Globus pallidus (tissue), 1 donor: Measurements from ENCODE around the gene FAM162A.
"Not testable (repeated sequence)": the region's sequence is repeated elsewhere in the genome, so short reads cannot be mapped to it uniquely, and the experiment has no call there.

Source experiments
- DNase-seq: peaks from one replicate; pipeline ENCODE4 v3.0.0-alpha.2; 2015; ENCODE audit warnings: low spot score

FAM162A gene

DNA sequence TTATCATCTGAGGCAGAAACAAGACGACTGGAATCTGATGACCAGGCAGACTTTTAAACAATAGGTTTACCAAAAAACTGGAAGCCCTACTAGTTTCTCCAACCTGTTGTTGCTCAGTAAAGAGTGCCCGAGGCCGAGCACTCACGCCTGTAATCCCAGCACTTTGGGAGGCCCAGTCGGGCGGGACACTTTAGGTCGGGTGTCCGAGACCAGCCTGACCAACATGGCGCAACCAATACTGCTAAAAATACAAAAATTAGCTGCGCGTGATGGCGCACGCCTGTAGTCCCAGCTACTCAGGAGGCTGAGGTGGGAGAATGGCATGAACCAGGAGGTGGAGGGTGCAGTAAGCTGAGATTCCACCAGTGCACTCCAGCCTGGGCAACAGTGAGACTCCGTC lies 33.0 kb downstream of the FAM162A start:
- DNase-seq, result no peak

DNA sequence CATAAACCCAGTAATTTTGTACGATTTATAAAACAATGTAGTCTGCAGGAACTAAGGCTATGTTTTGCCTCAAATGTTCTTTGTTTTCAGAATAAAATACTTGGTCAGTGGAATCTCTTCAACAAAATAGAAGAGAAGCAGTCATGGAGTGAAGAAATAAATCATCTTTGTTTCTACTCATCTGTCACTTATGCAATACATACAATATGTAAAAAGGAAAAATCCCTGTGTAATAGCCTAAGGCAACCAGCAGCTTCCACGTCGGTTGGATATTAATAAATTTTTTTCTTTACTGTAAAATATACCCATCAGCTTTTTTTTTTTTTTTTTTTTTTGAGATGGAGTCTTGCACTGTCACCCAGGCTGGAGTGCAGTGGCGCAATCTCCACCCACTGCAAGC lies 37.1 kb downstream of the FAM162A start:
- no peak for DNase-seq

DNA sequence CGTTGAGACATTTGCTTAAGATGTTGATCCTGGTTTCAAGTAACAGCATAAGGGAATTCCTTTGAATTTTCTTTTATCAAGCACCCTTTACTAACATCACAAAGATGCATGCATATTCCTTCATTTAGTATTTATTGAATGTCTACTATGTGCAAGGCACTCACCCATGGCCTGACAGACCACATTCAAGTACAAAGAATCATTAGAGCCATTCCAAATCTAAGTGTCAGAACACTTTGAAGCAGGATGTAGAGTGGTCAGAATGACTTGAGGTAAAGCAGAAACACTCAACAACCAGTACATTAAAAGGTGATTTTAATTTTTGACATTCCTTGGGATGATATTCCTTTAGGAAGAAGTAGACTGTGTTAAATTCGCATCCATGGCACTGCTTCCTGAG lies 37.9 kb downstream of the FAM162A start:
- no peak for DNase-seq

DNA sequence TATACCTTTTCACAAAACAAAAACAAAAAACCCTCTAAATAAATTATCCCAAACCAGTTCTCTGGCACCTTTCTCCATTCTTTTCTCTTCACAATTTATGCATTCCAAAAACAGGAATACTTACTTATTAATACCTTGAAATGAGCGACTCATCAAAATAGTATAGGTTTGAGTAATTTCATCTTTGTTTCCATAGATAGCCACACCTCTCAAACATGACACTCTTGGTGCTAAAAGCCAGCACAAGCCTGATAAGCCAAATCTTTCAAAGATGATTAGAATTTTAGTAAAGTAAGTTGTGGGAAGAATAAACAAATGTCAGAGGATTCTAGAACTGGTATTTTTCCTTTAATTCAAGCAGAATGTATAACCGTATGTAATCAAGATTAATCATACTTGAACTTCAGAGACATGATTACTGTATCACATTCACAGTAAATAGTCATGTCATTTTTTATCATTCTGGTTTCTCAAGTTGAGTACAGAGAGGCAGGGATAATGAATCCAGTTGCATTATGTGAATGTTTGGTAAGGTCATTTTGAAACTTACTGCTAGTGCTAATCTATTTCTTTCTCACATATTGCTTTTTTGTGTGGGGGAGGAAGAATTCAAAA lies 44.0 kb downstream of the FAM162A start:
- no peak for DNase-seq

DNA sequence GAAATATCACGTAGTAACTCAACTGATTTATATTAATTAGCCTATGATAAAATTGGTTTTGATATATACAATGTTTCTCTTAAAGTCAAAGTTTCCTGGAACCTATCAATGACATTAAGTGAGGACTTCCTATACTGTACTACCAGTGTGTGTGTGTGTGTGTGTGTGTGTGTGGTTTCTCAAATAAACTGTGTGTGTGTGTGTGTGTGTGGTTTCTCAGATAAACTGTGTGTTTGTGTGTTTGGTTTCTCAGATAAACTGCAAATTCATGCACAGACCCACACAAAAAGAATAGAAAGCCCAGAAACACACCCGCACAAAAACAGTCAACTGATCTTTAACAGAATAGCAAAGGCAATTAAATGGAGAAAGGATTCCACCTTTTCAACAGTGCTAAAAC lies 46.4 kb downstream of the FAM162A start:
- DNase-seq, result no peak

DNA sequence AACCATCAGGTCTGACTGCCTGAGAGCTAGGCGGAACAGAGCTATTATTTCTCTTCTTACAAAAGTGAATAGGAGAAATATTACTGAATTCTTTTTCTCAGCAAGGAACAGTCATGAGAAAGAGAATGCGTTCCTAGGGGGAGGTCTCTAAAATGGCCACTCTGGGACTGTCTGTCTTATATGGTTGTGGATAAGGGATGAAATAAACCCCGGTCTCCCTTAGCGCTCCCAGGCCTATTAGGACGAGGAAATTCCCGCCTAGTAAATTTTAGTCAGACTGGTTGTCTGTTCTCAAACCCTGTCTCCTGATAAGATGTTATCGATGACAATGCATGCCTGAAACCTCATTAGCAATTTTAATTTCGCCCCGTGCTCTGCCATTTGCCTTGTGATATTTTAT lies 52.0 kb downstream of the FAM162A start:
- no peak for DNase-seq

DNA sequence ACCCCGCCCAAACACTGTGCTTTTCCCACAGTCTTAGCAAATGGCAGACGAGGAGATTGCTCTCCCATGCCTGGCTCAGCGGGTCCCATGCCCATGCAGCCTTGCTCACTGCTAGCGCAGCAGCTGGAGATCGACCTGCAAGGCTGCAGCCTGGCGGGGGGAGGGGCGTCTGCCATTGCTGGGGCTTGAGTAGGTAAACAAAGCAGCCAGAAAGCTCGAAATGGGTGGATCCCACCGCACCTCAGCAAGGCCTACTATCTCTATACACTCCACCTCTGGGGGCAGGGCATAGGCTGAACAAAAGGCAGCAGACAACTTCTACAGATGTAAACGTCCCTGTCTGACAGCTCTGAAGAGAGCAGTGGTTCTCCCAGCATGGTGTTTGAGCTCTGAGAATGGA lies 59.1 kb downstream of the FAM162A start:
- DNase-seq, result no peak

DNA sequence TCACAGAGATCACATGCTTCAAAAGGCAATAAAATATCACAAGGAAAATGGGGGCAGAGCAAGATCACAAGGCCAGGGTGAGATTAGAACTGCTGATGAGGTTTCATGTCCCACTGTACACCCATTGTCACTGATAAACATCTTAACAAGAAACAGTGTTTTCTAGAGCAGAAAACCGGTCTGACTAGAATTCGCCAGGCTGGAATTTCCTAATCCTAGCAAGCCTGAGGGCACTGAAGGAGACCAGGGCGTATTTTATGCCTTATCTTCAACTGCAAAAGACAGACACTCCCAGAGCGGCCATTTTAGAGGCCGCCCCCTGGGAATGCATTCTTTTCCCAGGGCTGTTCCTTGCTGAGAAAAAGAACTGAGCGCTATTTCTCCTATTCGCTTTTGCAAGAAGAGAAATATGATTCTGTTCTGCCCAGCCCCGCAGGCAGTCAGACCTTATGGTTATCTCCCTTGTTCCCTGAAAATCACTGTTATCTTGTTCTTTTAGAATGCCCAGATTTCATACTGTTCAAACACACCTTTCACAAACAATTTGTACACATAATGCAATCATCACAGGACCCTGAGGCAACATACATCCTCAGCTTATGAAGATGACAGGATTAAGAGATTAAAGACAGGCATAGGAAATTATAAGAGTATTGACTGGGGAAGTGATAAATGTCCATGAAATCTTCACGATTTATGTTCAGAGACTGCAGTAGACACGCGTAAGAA lies 59.9 kb downstream of the FAM162A start:
- DNase-seq, result not testable (repeated sequence)

DNA sequence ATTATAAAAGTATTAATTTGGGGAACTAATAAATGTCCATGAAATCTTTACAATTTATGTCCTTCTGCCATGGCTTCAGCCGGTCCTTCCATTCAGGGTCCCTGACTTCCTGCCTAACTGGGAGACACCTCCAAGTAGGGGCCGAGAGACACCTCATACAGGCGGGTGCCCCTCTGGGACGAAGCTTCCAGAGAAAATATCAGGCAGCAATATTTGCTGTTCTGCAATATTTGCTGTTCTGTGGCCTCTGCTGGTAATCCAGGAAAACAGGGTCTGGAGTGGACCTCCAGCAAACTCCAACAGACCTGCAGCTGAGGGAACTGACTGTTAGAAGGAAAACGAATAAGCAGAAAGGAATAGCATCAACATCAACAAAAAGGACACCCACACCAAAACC lies 60.5 kb downstream of the FAM162A start:
- DNase-seq, result not testable (repeated sequence)

- DNase-seq, result not testable (repeated sequence)
Observed at GRCh38 chr3:122448218-122448617, 64.2 kb downstream of the FAM162A start.

GRCh38 chr3:122451371-122451770 lies 67.4 kb downstream of the FAM162A start:
- DNase-seq, result no peak

- DNase-seq, result no peak
Observed at GRCh38 chr3:122456074-122456473, 72.1 kb downstream of the FAM162A start.

- DNase-seq, result no peak
Observed at GRCh38 chr3:122457706-122458105, 73.7 kb downstream of the FAM162A start.

GRCh38 chr3:122458992-122459391 lies 75.0 kb downstream of the FAM162A start:
- peak; percentile 14 for DNase-seq

- no peak for DNase-seq
Observed at GRCh38 chr3:122461806-122462205, 77.8 kb downstream of the FAM162A start.
